Fibroblast of peridontal ligament (primary cell): ENCODE results near the gene GALR3.
"Not testable (repeated sequence)": the region's sequence is repeated elsewhere in the genome, so short reads cannot be mapped to it uniquely, and the experiment has no call there.

ENCODE experiments used
- DNase-seq: peaks from one replicate; pipeline ENCODE4 v3.0.0-alpha.2; 2010; ENCODE audit errors: extremely low read depth

Gene GALR3, protein sequence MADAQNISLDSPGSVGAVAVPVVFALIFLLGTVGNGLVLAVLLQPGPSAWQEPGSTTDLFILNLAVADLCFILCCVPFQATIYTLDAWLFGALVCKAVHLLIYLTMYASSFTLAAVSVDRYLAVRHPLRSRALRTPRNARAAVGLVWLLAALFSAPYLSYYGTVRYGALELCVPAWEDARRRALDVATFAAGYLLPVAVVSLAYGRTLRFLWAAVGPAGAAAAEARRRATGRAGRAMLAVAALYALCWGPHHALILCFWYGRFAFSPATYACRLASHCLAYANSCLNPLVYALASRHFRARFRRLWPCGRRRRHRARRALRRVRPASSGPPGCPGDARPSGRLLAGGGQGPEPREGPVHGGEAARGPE

DNA sequence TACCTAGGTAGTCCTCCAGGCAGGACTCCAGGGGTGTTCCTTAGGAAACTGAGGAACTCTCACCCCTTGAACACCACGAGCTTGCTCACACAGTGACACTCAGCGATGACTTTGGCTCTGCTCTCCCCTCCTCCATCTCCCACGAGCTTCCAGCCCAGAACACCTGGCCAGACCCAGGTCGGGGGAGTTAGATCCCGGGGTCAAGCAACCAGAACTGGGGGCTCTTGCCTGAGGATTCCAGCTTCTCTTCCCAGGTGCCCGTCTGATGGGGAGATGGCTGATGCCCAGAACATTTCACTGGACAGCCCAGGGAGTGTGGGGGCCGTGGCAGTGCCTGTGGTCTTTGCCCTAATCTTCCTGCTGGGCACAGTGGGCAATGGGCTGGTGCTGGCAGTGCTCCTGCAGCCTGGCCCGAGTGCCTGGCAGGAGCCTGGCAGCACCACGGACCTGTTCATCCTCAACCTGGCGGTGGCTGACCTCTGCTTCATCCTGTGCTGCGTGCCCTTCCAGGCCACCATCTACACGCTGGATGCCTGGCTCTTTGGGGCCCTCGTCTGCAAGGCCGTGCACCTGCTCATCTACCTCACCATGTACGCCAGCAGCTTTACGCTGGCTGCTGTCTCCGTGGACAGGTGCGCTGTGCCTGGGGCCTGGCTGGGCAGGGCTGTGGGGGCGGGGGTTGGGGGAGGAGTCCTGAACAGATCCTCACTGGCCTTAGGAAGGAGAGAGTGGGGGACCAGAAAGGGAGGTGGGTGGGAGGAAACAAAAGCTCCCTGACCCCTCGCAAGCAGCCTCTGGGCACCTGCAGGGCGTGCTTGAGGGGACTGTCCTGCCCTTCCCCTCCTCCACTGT, at the start of gene GALR3:
Gene GALR3, plus strand, starts transcription at position 249 of the 852 bp plus-strand sequence. Its CDS starts 25 bp downstream, at position 274.
- no peak for DNase-seq

DNA sequence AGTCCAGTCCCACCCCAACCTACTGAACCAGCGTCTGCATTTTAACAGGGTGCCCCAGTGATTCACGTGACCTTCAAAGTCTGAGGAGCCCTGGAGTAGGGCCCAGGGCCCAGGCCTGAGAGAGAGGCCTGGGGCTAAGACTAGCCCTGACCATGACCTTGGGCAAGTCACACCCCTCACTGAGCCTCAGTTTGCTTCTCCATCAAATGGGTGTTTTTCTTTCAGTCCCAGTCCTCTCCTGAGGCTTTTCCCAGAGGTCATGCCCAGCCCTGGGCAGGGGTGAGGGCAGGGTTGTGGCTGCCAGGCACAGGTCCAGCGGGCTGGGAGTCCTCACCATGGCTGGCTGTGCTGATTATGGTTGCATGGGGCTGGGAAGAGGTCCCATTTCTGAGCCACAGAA, 48.5 kb upstream of the GALR3 start:
- no peak for DNase-seq

DNA sequence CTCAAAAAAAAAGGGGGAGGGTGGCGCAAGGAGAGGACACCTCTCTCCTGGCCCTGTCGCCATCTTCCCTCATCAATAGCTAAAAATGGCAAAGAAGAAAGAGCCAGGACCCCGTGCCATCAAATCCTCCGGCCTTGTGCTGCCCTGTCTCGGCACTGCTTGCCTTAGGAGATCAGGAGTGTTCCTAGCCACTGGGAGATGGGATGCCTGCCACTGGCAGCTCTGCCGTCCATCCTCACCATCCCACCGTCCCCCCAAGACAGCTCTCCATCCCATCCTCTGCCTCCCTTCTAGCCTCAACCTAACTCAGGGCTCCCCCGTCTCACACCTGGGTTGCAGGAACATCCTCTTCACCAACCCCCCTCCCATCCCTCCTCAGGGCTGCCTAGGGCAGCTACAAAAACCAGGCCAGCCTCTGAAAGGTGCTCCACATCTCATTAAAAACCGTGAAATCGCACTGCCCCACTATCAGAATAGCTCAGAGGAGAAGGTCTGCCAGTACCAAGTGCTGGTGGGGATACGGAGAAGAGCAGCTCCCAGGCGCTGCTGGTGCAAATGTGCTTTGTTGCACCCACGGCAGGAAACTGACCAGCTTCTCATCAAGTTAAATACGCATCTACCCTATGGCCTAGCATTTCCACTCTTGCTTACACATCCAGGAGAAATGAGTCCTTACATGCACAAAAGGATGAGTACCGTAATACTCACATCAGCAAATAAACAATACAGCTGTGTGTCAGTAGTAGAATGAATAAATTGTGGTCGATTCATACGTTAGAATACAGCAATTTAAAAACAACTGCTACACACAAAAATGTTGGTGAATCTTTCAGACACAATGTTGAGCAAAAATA, 47.2 kb upstream of the GALR3 start:
- DNase-seq, result peak; percentile 83

DNA sequence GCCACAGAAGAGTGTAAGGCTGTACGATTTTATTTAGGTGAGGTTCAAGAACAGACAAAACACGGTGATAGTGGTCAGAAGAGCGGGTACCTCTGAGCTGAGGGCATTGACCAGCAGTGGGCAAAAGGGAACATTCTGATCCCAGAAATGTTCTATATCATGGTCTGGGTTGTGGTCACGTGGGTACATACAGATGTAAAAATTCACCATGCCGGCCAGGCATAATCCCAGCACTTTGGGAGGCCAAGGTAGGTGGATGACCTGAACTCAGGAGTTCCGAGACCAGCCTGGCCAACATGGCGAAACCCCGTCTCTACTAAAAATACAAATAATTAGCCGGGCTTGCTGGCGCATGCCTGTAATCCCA, 46.6 kb upstream of the GALR3 start:
- DNase-seq, result no peak

DNA sequence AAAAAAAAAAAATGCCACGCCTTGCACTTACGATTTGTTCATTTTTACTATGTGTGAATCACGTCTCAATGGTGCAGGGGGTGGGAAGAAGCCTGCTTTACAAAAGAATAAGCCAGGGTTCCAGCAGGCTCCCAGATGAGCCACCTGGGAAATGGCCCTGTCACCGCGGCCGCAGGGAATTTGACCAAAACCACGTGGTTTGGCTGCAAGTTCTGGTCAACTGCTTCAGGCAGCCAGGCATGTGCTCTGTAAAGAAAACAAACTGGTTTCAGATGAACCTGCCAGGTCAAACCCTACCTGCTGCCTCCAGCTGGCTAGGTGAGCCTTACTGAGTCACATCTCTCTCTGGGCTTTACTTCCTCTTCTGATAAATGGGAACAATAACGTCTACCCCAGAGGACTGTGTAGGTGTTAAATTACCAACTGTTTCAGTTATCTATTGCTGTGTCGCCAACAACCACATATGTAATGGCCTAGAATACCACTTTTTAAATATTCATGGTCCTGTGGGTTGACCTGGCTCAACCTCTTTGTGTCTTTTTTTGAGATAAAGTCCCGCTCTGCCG, 46.0 kb upstream of the GALR3 start:
- peak; percentile 71 for DNase-seq

DNA sequence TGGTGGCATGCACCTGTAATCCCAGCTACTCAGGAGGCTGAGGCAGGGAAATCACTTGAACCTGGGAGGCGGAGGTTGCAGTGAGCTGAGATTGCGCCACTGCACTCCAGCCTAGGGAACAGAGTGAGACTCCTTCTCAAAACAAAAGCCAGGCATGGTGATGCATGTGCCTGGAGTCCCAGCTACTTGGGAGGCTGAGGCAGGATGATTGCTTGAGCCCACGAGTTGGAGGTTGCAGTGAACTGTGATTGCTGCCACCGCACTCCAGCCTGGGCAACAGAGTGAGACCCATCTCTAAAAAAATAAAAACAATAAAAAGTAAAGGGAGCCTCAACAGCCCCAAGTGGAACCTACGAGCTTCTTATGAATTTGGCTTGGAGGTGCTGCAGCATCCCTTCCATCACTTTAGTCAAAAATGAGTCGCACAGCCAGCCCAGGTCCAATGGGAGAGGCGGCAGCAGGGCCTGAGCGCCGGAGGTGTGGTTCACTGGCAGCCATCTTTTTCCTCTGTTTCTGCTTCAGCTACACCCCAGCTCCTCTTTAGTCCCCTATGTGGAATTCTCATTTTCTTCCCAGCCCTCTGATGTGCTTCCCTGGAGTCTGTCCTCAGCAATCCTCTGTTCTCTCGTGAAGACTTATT, 44.7 kb upstream of the GALR3 start:
- DNase-seq, result no peak

DNA sequence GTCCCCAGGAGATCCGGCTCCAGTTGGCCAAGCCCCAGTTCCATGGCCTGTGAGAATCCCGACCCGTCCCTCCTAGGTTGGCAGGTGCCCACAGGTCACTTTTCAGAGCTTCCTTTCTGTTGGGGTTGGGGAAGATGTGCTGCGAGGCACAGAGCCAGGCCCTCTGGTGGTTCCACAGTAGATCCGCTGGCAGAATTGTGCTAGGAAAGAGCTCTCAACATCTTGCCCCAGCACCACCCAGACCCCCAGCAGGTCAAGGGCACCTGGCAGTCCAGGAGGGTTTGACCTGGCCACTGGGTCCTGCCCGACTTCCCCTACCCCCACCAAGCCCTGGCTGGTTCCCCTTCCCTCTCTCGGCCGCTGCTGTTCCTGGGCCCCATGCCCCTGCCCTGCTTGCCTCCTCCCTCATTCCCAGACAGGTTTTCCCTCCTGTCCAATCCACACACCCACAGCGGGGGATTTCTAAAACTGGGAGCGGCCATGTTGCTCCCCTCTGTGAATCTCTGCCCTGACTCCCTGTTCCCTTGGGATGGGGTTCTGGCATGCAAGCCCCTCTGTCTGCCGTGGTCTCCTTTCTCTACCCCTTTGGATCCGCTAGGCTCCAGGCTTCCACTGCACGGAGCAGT, 41.6 kb upstream of the GALR3 start:
- DNase-seq, result no peak

DNA sequence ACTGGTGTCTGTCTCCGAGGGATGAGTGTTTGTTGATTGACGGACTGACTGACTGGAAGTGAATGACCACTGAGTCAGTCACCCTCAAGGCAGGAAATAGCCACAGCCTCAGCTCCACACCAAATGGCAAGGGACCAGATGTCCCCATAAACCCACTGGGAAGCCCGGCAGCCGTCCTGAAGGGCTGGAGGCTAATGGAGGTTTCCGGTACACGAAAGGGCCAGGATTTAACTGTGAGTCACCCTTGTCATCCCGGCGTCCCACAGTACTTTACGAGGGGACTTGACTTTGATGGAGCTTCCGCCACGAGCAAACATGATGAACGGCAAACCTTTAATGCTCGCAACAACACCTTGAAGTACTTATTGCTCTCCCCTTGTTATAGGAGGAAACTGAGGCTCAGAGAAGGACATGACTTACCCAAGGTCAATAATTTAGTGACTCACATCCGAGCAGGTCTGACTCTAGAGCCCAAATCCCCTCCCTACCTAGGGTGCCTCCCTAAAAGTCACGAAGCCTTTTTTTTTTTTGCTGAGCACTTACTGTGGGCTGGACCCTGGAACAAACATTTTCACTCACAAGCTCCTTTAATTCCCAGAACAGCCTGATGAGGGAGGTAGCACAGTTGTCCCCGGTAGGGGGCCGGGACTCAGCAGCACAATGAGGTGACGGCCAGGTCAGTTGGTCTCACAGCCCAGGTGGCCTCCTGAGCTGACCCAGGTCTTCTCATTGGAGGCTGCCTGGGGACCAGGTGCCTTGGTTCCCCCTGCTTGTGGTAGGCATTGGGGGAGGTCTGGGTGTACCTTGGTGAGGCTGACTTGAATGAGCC, 40.6 kb upstream of the GALR3 start:
- no peak for DNase-seq

DNA sequence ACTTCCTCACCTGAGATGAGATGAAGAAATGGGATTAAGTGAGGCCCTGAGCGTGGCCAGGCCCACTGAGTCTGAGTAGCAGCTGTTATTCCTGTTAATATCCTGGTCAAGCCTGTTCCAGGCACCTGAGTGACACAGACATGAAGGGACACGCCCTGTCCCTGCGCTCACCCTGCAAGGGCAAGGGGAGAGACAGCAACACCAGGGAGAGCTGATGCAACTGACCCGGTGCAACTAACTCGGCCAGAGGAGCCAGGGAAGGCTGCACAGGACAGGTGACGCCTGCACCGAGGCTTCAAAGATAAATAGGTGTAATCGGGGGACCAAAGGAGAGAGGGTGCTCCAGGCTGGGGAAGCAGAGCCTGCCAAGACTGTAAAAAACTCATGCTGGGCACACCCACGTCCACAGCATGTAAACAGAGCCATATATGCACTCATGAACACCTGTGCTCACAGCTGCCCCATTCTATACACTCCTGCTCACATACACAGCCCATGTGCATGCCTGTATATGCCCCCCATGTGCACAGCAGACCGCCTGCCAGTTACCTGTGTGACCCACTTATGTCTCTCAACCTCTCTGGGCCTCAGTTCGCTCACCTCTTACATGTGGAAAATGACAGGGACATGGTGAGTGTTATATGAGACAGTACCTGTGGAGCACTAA, 38.2 kb upstream of the GALR3 start:
- no peak for DNase-seq

DNA sequence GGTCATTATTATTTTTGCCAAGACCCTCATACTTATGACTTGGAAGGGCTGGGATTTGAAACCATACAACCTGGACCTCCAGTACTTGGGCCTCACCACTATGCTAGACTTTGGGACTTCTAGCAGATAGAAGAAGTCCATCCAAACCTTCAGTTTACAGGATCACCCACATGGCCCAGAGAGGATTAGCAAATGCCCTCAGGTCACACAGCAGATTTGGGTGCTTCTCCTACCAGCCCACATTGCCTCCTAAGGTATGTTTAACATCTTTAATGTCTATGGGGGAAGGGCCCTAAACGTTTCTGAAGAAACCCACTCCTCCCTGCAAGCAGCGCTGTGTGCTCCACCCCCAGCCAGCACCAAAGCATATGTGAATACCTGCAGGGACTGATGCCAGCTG, 32.9 kb upstream of the GALR3 start:
- DNase-seq, result no peak

DNA sequence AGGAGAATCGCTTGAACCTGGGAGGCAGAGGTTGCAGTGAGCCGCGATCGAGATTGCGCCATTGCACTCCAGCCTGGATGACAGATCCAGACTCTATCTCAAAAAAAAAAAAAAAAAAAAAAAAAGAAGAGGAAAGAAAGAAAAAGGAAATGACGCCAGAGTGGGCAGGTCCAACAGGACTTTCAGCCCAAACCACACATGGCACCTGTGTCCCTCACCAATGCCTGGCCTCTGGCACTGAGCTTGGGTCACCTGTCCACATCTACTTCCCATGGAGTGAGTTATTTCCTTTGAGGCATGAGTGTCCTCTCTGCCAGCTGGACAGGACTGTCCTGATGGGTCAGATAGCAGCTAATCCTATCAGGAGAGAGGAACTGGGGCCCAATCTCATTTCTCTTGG, 30.7 kb upstream of the GALR3 start:
- no peak for DNase-seq

DNA sequence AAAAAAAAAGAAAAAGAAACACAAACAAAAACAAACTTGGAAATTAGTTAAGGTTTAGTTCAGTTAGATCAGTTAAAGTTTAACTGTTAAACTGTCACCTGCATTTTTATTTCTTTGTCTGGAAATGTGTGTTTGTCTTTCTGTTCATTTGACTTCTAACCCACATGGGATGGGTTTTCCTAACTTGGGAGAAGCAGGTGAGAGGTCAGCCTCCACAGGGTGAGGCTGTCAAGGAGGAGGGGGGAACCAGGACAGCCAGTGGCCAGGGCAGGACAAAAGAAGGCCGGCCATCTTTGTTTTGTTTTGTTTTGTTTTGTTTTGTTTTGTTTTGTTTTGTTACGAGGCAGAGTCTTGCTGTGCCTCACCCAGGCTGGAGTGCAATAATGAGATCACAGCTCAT, 28.8 kb upstream of the GALR3 start:
- DNase-seq, result no peak

DNA sequence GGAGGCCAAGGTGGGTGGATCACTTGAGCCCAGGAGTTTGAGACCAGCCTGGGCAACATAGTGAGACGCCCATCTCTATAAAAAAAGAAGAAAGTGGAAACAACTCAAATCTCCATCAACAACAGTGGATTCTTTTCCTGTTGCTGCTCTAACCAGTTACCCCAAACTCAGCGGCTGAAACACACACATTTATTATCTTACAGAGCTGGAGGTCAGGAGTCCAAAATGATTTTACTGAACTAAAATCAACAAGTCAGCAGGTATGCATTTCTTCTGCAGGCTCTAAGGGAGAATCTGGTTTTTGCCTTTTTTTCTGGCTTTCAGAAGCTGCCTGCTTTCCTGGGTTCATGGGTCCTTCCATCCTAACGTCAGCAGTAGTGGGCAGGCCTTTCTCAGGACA, 27.1 kb upstream of the GALR3 start:
- no peak for DNase-seq

DNA sequence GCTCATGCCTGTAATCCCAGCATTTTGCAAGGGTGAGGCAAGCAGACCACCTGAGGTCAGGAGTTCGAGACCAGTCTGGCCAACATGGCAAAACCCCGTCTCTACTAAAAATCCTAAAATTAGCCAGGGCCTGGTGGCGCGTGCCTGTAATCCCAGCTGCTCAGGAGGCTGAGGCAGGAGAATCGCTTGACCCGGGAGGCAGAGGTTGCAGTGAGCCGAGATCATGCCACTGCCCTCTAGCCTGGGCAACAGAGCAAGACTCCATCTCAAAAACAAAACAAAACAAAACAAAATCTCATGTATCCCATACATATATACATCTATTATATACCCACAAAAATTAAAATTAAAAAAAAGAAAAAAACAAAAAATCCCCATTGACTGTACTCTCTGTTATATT, 25.9 kb upstream of the GALR3 start:
- DNase-seq, result not testable (repeated sequence)

DNA sequence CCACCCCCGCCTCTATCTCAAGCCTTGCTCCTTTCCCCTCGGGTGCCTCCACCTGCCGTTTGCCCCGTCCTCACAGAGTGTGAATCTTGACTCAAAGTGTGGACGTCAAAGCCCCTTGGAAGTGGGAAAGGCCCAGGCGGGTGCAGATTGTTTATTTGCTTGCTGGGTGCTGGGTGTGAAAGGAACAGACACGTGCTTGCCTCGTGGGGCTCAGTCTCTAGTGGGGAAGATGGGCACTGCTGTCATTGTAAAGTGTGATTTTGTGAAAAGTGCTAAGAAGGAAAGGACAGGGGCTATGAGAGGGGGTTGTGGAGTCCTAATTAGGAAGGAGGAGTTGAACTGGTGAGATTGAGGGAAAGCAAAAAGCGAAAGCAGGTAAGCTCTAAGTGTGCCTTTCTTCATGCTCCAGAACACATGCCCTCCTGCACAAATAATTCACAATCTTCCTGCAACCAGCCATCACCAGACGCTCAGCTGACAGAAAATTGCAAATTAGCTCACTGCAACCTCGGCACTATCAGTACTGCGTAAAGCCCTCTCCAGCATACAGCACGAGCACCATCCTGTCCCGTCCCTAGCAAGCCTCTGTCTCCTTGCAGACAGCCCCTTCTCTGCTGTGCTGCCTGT, 25.2 kb upstream of the GALR3 start:
- DNase-seq, result no peak

DNA sequence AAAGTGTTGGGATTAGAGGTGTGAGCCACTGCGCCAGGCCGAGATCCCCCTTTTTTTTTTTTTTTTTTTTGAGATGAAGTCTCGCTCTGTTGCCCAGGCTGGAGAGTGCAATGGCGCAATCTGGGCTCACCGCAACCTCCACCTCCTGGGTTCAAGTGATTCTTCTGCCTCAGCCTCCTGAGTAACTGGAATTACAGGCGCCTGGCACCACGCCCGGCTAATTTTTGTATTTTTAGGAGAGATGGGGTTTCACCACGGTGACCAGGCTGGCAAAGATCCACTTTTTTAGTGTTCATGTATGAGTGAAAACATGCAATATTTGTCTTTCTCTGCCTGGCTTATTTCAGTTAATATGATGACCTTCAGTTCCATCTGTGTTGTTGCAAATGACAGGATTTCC, 23.2 kb upstream of the GALR3 start:
- not testable (repeated sequence) for DNase-seq

DNA sequence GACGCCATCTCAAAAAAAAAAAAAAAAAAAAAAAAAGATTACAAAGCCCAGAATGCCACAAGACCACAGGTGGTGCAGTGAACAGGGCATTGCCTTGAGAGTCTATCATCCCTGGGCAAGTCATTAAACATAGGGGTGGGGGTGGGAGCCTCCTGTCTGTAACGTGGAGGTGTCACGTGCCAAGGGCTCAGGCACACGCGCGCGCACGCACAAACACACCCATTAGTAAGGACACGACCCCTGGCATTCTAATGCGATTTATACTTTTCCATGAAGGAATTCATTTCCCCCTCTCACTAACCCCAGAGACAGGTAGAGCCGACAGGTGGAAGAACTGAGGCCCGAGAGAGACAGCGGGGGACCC, 21.3 kb upstream of the GALR3 start:
- no peak for DNase-seq

DNA sequence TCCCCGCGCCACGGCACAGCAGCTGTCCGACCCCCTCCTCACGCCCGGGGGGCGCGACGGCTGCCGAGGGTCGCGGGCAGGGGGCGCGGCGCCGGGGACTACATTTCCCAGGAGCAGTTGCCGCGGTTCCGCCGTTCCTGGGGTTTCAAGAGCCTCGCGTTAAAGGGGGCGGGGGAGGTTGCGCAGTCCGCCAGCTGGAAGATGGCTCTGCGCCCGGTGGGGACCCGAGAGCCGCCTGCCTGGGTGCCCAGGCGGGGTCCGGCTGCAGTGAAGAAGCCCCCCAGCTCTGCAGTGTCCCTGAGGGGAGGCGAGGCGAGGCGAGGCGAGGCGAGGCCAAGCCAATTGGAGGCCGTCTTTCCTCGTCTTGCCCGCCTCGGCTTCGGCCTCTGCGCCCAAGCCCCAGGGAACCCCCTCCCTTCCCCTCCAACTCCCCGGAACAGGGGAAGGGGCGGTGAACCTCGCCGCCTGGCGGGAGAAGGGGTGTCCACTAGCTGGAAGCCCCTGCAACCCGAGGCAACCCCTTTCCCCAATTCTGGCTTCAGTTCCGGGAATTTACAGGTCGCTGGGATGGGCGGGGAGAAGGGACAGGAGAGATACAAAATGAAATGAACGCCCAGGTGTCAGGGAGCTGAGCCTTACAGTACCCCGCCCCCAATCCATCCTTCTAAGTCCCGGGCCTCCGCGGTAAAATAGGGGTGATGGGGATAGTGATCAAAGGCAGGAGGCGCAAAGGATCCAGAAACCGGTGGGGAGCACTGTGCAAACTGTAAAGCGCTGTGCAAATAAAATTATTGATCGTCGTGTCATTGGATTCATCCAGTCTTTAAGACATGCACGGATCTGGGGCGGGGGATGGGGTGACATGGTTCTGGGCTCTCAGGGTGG, 20.6 kb upstream of the GALR3 start:
- DNase-seq, result no peak
